ENCODE results near the gene HMOX2. TPM values are rescaled to one million over a fixed set of nuclear protein-coding genes. Genes with fewer than 3 reads are reported as not detected.

HMOX2 gene
- 51.0 to 60.9 TPM (median 56.8 TPM) in 5 replicates for total RNA-seq (2022; extraction: Qiagen RNA extraction; ENCODE audit: low read depth)

GRCh38 chr16:4475880-4476788, at the start of gene HMOX2:
TSS of gene HMOX2 (plus strand) at chr16:4476398. CDS start at chr16:4505525, 29,127 bp downstream.

GRCh38 chr16:4474192-4474961, 1.8 kb upstream of the HMOX2 start, which contains the start of gene NMRAL1:
TSS of gene NMRAL1 (minus strand) at chr16:4474625. CDS start at chr16:4474132, 493 bp downstream.

GRCh38 chr16:4538350-4539235, 62.4 kb downstream of the HMOX2 start, which contains the start of gene CDIP1:
TSS of gene CDIP1 (minus strand) at chr16:4538773. CDS start at chr16:4514130, 24,643 bp downstream.

GRCh38 chr16:4556112-4556511, 79.9 kb downstream of the HMOX2 start, which contains the start of gene C16orf96:
TSS of gene C16orf96 (plus strand) at chr16:4556340. CDS start at chr16:4556490, 150 bp downstream.

Other genes starting within 250 kb of the HMOX2 start
- 0.03 TPM in 1 of 5 replicates, not detected in the others for gene SRL, start 234.3 kb upstream of the HMOX2 start, total RNA-seq (2022; extraction: Qiagen RNA extraction; ENCODE audit: low read depth)
- 20.8 to 24.5 TPM (median 22.1 TPM) in 5 replicates for gene TFAP4, start 203.4 kb upstream of the HMOX2 start, total RNA-seq (2022; extraction: Qiagen RNA extraction; ENCODE audit: low read depth)
- 26.2 to 34.2 TPM (median 31.1 TPM) in 5 replicates for gene GLIS2, start 160.3 kb upstream of the HMOX2 start, total RNA-seq (2022; extraction: Qiagen RNA extraction; ENCODE audit: low read depth)
- gene PAM16, start 125.1 kb upstream of the HMOX2 start, total RNA-seq (2022; extraction: Qiagen RNA extraction; ENCODE audit: low read depth): 60.7 to 78.1 TPM (median 72.7 TPM) in 5 replicates
- 7.7 to 9.4 TPM (median 8.3 TPM) in 5 replicates for gene VASN, start 104.5 kb upstream of the HMOX2 start, total RNA-seq (2022; extraction: Qiagen RNA extraction; ENCODE audit: low read depth)
- gene CORO7, start 59.8 kb upstream of the HMOX2 start, total RNA-seq (2022; extraction: Qiagen RNA extraction; ENCODE audit: low read depth): 13.8 to 15.7 TPM (median 14.8 TPM) in 5 replicates
- 60.7 to 81.7 TPM (median 78.2 TPM) in 5 replicates for gene DNAJA3, start 50.5 kb upstream of the HMOX2 start, total RNA-seq (2022; extraction: Qiagen RNA extraction; ENCODE audit: low read depth)
- 41.4 to 49.9 TPM (median 44.9 TPM) in 5 replicates for gene NMRAL1, start 1.8 kb upstream of the HMOX2 start, total RNA-seq (2022; extraction: Qiagen RNA extraction; ENCODE audit: low read depth)
- gene CDIP1, start 62.4 kb downstream of the HMOX2 start, total RNA-seq (2022; extraction: Qiagen RNA extraction; ENCODE audit: low read depth): 8.0 to 12.2 TPM (median 10.7 TPM) in 5 replicates
- not detected in 5 replicates for gene C16orf96, start 79.9 kb downstream of the HMOX2 start, total RNA-seq (2022; extraction: Qiagen RNA extraction; ENCODE audit: low read depth)
- 38.6 to 62.1 TPM (median 52.4 TPM) in 5 replicates for gene UBALD1, start 138.5 kb downstream of the HMOX2 start, total RNA-seq (2022; extraction: Qiagen RNA extraction; ENCODE audit: low read depth)
- 36.8 to 44.4 TPM (median 39.7 TPM) in 5 replicates for gene MGRN1, start 148.4 kb downstream of the HMOX2 start, total RNA-seq (2022; extraction: Qiagen RNA extraction; ENCODE audit: low read depth)
- gene NUDT16L1, start 217.2 kb downstream of the HMOX2 start, total RNA-seq (2022; extraction: Qiagen RNA extraction; ENCODE audit: low read depth): 17.3 to 25.8 TPM (median 22.0 TPM) in 5 replicates

Data from A549 treated with DMSO at 1 μM for 4 hours (cell line).